Mammary epithelial cell (primary cell): ENCODE measurements around the gene STK24.

Experiments
- CTCF ChIP-seq, 2 donors: IDR thresholded peaks in 1 of 2; conservative IDR thresholded peaks in 1 of 2; 2 replicates each; pipeline ENCODE4 v1.5.1; 2011 to 2012; ENCODE audit warnings: inconsistent platforms in 2 of 2, low read length in 2 of 2, mild to moderate bottlenecking in 2 of 2, control low read depth in 1 of 2, low read depth in 1 of 2; ENCODE audit not compliant: insufficient read depth in 1 of 2; ENCODE audit errors: extremely low read depth in 1 of 2
- EZH2 ChIP-seq: IDR thresholded peaks from 2 replicates; pipeline ENCODE4 v1.6.1; 2012; ENCODE audit warnings: low read length, inconsistent platforms, borderline replicate concordance

GRCh38 chr13:98514288-98514687 is 62.6 kb downstream of the STK24 start:
- no peak for TF ChIP-seq CTCF (conservative IDR thresholded peaks at IDR 0.05 in 1 of 2, IDR thresholded peaks at IDR 0.05 in 1 of 2; ENCODE audit: extremely low read depth in 1 of 2, insufficient read depth in 1 of 2, low read depth in 1 of 2, low read length in 2 of 2)
- TF ChIP-seq EZH2 = no peak
